GM21367 (cell line): ENCODE results near the gene PANK1.

ENCODE experiments used
- ATAC-seq: cut with Tn5 transposase; IDR thresholded peaks from one replicate; pipeline ENCODE4 v1.9.1; 2021; ENCODE audit not compliant: unreplicated experiment

The PANK1 gene

GRCh38 chr10:89537364-89537763 lies 107.7 kb downstream of the PANK1 start:
- ATAC-seq, result no peak

- no peak for ATAC-seq
Measured at GRCh38 chr10:89536013-89536354, 109.1 kb downstream of the PANK1 start.

GRCh38 chr10:89535171-89536012 lies 109.7 kb downstream of the PANK1 start, which contains the start of gene SLC16A12:
TSS of gene SLC16A12 (minus strand) at chr10:89535594. CDS start at chr10:89462578, 73,016 bp downstream.
- no peak for ATAC-seq

GRCh38 chr10:89534826-89535166 lies 110.2 kb downstream of the PANK1 start:
- ATAC-seq, result no peak
